ENCODE data around the gene PLAAT4.
"Not testable (repeated sequence)": the region's sequence is repeated elsewhere in the genome, so short reads cannot be mapped to it uniquely, and the experiment has no call there.

PLAAT4 gene

GRCh38 chr11:63511048-63511748, 25.4 kb upstream of the PLAAT4 start:
- DNase-seq: no peak

GRCh38 chr11:63512816-63513215, 23.8 kb upstream of the PLAAT4 start:
- no peak for DNase-seq

GRCh38 chr11:63516109-63516508, 20.5 kb upstream of the PLAAT4 start:
- DNase-seq: no peak

GRCh38 chr11:63517156-63517555, 19.5 kb upstream of the PLAAT4 start:
- DNase-seq: no peak

GRCh38 chr11:63518548-63518947, 18.1 kb upstream of the PLAAT4 start:
- DNase-seq: peak; percentile 49

- no peak for DNase-seq
Observed at GRCh38 chr11:63520606-63521170, 15.9 kb upstream of the PLAAT4 start.

GRCh38 chr11:63521896-63522295, 14.7 kb upstream of the PLAAT4 start:
- no peak for DNase-seq

- no peak for DNase-seq
Observed at GRCh38 chr11:63523151-63523550, 13.5 kb upstream of the PLAAT4 start.

- no peak for DNase-seq
Observed at GRCh38 chr11:63527667-63528066, 8.9 kb upstream of the PLAAT4 start.

- not testable (repeated sequence) for DNase-seq
Observed at GRCh38 chr11:63528156-63528555, 8.5 kb upstream of the PLAAT4 start.

GRCh38 chr11:63528729-63529278, 7.8 kb upstream of the PLAAT4 start:
- not testable (repeated sequence) for DNase-seq

- DNase-seq: not testable (repeated sequence)
Observed at GRCh38 chr11:63529373-63529772, 7.2 kb upstream of the PLAAT4 start.

- no peak for DNase-seq
Observed at GRCh38 chr11:63530021-63530420, 6.6 kb upstream of the PLAAT4 start.

GRCh38 chr11:63531074-63531792, 5.4 kb upstream of the PLAAT4 start:
- peak; percentile 88 for DNase-seq

GRCh38 chr11:63532117-63532516, 4.5 kb upstream of the PLAAT4 start:
- no peak for DNase-seq

- DNase-seq: no peak
Observed at GRCh38 chr11:63532799-63533475, 3.7 kb upstream of the PLAAT4 start.

GRCh38 chr11:63534076-63534475, 2.5 kb upstream of the PLAAT4 start:
- no peak for DNase-seq

GRCh38 chr11:63534895-63535461, 1.6 kb upstream of the PLAAT4 start:
- peak; percentile 50 for DNase-seq

GRCh38 chr11:63535734-63536133, 874 bp upstream of the PLAAT4 start:
- DNase-seq: peak; percentile 47

- DNase-seq: no peak
Observed at GRCh38 chr11:63537293-63538101, 889 bp downstream of the PLAAT4 start.

- DNase-seq: not testable (repeated sequence)
Observed at GRCh38 chr11:63542506-63542905, 5.9 kb downstream of the PLAAT4 start.

- no peak for DNase-seq
Observed at GRCh38 chr11:63543711-63544110, 7.1 kb downstream of the PLAAT4 start.

Data from CD4-positive, alpha-beta T cell treated with Interleukin-21 for 1 hour (primary cell).